Limb (tissue), 2 donors: ENCODE results near the gene ST6GALNAC5.
A peak's percentile ranks its signal among the peaks of the same experiment; 100 is the strongest.
"Not testable (repeated sequence)": the region's sequence is repeated elsewhere in the genome, so short reads cannot be mapped to it uniquely, and the experiment has no call there.

Source experiments
- DNase-seq, 2 donors: peaks; one replicate each; pipeline ENCODE4 v3.0.0-alpha.2; 2016; ENCODE audit errors: extremely low spot score in 2 of 2

The ST6GALNAC5 gene

GRCh38 chr1:76866566-76866965 is 714 bp upstream of the ST6GALNAC5 start:
- no peak for DNase-seq

GRCh38 chr1:76868154-76868882 is 1.0 kb downstream of the ST6GALNAC5 start:
- peak; percentile 12 to 79 for DNase-seq

GRCh38 chr1:76868916-76869315 is 1.6 kb downstream of the ST6GALNAC5 start:
- DNase-seq = peak in 1 of 2 donors; percentile 35

GRCh38 chr1:76870037-76870436 is 2.8 kb downstream of the ST6GALNAC5 start:
- DNase-seq = no peak

GRCh38 chr1:76871355-76871974 is 4.2 kb downstream of the ST6GALNAC5 start:
- DNase-seq = no peak

- DNase-seq = no peak
Observed at GRCh38 chr1:76872944-76873343, 5.7 kb downstream of the ST6GALNAC5 start.

- no peak for DNase-seq
Observed at GRCh38 chr1:76876655-76877395, 9.5 kb downstream of the ST6GALNAC5 start.

- DNase-seq = not testable (repeated sequence)
Observed at GRCh38 chr1:76879014-76879413, 11.7 kb downstream of the ST6GALNAC5 start.

- DNase-seq = no peak
Observed at GRCh38 chr1:76881762-76882161, 14.5 kb downstream of the ST6GALNAC5 start.

GRCh38 chr1:76891931-76892622 is 24.8 kb downstream of the ST6GALNAC5 start:
- no peak for DNase-seq

GRCh38 chr1:76892675-76893074 is 25.4 kb downstream of the ST6GALNAC5 start:
- DNase-seq = no peak

- no peak for DNase-seq
Observed at GRCh38 chr1:76901158-76901767, 34.0 kb downstream of the ST6GALNAC5 start.

GRCh38 chr1:76905876-76906595 is 38.8 kb downstream of the ST6GALNAC5 start:
- no peak for DNase-seq

- DNase-seq = no peak
Observed at GRCh38 chr1:76909311-76909710, 42.0 kb downstream of the ST6GALNAC5 start.

GRCh38 chr1:76919085-76919484 is 51.8 kb downstream of the ST6GALNAC5 start:
- no peak for DNase-seq

GRCh38 chr1:76921590-76921989 is 54.3 kb downstream of the ST6GALNAC5 start:
- DNase-seq = no peak

- no peak for DNase-seq
Observed at GRCh38 chr1:76925825-76926224, 58.5 kb downstream of the ST6GALNAC5 start.

GRCh38 chr1:76928522-76928921 is 61.2 kb downstream of the ST6GALNAC5 start:
- no peak for DNase-seq

GRCh38 chr1:76929136-76929535 is 61.9 kb downstream of the ST6GALNAC5 start:
- DNase-seq = no peak
